RWPE1 (cell line): Measurements from ENCODE around the gene SLC25A22.
A peak's percentile ranks its signal among the peaks of the same experiment; 100 is the strongest.

Source experiments
- CTCF ChIA-PET: fragments of 350-600 bp; sonication (Branson Sonifier 250); formaldehyde crosslinking; extraction: SDS; loops from one replicate; lab custom pipeline; 2021; lab: Yijun Ruan, JAX
- POLR2A ChIA-PET: fragments of 400-600 bp; formaldehyde crosslinking; extraction: SDS; loops from one replicate; lab custom pipeline; 2020; ENCODE audit warnings: antibody characterized with exemption; ENCODE audit not compliant: low non-redundant PET; lab: Yijun Ruan, JAX
- DNase-seq: peaks from one replicate; pipeline ENCODE4 v3.0.0; 2012; ENCODE audit warnings: low spot score
- H3K27ac ChIP-seq: fragments of 450-650 bp; 2 replicates; pipeline ENCODE4 v1.5.1; 2017
- CTCF ChIP-seq: fragments of 450-650 bp; conservative IDR thresholded peaks from 2 replicates; pipeline ENCODE4 v1.5.1; 2017; ENCODE audit warnings: low read depth, mild to moderate bottlenecking

Gene SLC25A22

DNA sequence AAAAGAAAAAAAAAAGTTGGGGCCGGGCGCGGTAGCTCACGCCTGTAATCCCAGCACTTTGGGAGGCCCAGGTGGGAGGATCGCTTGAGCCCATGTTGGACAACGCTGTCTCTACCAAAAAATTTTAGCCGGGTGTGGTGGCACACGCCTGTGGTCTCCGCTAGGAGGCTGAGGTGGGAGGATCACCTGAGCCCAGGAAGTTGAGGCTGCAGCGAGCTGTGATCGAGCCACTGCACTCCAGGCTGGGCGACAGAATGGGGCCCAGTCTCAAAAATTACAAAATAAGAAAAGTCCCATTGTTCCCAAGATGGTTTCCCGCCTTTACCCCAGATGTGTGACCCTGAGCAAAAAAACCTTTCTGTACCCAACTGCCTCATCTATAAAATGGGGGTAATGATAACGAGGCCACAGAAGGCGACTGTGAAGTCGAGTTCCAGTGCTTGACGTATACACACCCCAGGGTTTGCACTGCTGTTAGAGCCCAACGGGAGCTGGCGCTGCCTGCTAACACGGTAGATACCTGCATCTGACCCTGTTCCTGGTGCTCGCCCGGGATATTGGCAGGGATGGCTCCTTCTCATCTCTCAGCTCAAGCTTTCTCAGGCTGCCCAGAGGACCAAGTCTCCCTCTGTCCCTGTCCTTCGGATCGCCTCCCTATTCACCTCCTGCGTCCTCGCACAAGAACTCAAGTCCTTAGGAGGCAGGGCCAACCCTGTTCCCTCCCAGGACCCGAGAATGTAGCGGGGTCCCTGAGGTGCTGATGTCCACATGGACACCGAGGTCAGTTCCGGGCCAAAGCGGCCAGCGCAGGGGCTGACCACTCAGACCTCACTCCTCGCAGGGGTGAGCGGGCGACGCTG, 10.6 kb upstream of the SLC25A22 start:
- ChIA-PET POLR2A (interaction anchor here (0.7 to 1.4 kb wide), 2 partner anchors 11 to 242 kb away, joined by 3 to 7 read pairs; partner anchors contain the start of gene PNPLA2), CTCF (no interaction called here)
- peak overlapping the region; percentile 97 for H3K27ac ChIP-seq
- TF ChIP-seq CTCF: no peak
- no peak for DNase-seq

DNA sequence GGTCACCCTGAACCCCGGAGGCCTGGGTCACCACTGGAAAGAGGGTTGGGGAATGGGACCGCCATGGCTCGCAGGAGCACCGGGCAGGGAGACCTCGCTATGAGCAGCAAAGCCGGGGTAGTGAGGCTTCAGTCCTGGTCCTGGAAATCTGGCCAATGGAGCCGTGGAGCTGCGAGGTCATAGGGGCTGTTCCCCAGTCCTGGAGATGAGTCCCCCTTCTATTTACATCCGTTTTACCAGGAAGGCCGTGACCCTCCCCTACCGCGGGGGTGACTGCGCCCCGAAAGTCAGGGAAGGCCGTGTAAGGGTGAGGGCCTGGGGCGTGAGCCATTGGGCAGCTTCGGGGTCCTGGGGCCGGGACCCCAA, 6.5 kb upstream of the SLC25A22 start:
- CTCF ChIA-PET: no interaction called here
- no peak for DNase-seq
- TF ChIP-seq CTCF: no peak
- peak overlapping the region; percentile 97 for H3K27ac ChIP-seq
- POLR2A ChIA-PET: interaction anchor here (0.5 to 1.1 kb wide), 2 partner anchors 17 to 20 kb away, joined by 3 to 6 read pairs; no protein-coding TSS in a partner anchor

- CTCF ChIA-PET: interaction anchor here (0.7 kb wide), 1 partner anchor 58 kb away, joined by 3 read pairs; no protein-coding TSS in a partner anchor
- POLR2A ChIA-PET: interaction anchor here (0.5 to 1.1 kb wide), 2 partner anchors 18 to 20 kb away, joined by 3 to 6 read pairs; no protein-coding TSS in a partner anchor
- peak; percentile 72 for DNase-seq
- no peak for TF ChIP-seq CTCF
- peak overlapping the region; percentile 97 for H3K27ac ChIP-seq
These were observed 5.9 kb upstream of the SLC25A22 start for GRCh38 chr11:803770-804598.

DNA sequence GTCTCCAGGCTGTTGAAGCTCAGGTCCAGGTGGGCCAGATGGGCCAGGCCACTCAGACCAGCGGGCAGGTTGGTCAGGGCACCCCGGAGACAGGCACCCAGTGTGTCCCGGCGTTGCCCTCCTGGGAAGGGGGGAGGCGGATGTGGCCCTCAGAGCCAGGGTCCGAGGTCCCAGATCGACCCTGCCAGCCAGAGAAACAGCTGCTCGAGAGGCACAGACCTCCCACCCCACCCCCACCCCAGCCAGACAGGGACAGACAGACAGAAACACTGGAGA, 5.3 kb upstream of the SLC25A22 start:
- CTCF ChIA-PET: interaction anchor here (0.7 kb wide), 1 partner anchor 57 kb away, joined by 3 read pairs; no protein-coding TSS in a partner anchor

GRCh38 chr11:802693-803466, 4.8 kb upstream of the SLC25A22 start:
- H3K27ac ChIP-seq: peak overlapping the region; percentile 97
- ChIA-PET CTCF (interaction anchor here (0.7 kb wide), 1 partner anchor 57 kb away, joined by 3 read pairs; no protein-coding TSS in a partner anchor), POLR2A (no interaction called here)
- no peak for DNase-seq
- no peak for TF ChIP-seq CTCF

More for the DNA sequence above, 5.3 kb upstream of the SLC25A22 start:
- POLR2A ChIA-PET: no interaction called here
- peak overlapping the region; percentile 97 for H3K27ac ChIP-seq
- DNase-seq: no peak
- no peak for TF ChIP-seq CTCF
